Measurements from ENCODE around the gene BBS2.
"Not testable (repeated sequence)": the region's sequence is repeated elsewhere in the genome, so short reads cannot be mapped to it uniquely, and the experiment has no call there.

Gene BBS2

DNA sequence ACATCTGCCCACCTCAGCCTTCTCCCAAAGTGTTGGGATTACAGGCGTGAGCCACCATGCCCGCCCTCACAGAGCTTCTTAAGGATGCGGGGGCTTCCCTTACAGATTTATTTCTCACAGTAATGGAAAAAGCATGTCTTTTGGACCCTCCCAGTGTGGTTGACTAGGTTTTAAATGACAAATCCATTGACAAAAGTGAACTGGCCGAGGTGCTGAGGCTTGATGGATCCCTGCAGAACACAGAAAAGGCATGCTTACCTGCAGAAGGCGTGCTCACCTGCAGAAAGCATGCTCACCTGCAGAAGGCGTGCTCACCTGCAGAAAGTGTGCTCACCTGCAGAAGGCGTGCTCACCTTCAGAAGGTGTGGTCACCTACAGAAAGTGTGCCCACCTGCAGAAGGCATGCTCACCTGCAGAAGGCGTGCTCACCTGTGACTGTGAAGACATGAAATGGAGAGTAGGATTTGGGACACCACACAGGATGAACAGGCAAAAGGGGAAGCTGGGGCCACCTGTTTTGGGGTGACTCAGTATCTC is 15.1 kb upstream of the BBS2 start:
- no peak for DNase-seq
- intact Hi-C loops (cut with DNase I): no loop called here

DNA sequence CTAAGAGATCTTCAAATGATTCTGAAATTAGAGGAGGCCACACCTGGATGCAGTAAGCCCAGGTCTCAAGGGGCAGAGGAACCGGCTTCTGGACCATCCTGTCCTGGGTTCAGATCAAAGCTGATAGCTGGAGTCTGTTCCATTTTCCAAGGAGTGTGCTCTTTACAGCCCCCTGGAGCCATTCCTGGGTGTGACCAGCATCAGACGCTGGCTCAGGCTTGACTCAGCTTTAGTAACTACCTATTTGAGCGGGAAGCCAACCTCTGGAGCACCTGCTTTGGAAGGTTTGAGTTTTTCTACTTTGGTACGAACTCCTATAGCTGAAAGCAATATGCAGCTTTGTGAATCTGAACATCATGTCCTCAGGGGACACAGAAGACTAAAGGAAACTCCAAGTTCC is 12.9 kb upstream of the BBS2 start:
- intact Hi-C loops (cut with DNase I): no loop called here
- DNase-seq: no peak

DNA sequence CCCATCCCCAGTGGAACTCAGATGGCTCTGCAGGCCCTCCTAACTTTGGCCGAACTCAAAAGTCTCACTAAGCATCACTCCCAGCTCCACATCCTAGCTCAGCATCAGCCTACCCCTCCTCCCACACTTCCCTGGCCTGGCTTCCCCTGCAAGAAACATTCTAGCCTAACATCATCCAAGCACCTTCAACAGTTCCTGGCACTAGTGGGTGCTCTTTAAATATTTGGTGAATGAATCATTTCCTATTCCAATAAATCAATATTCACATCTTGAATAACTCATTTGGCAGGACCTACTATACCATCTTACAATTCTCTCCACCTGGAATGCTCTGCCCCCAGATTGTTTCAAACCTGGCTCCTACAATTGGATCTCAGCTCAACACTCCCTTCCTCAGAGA is 11.0 kb upstream of the BBS2 start:
- intact Hi-C loops (cut with DNase I): no loop called here
- peak in 1 of 42 donors; percentile 3 for DNase-seq

DNA sequence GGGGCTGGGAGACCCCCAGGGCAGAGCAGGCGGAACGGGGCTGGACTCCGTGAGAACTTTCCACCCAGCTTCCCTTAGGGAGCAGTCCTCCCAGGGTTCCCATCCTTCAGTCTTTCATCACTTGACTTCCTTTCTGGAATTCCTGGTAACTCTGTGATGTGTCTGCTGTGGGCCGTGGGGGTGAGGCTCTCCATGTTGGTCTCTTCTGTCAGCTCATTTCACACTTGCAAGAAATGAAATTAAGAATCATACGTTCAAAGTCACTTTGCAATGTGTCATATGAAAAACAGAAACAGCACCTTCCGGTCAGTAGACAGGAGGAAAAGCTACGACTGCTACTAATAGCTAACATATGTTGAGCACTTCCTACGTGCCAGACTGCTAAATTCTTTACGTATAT is 5.4 kb upstream of the BBS2 start:
- DNase-seq: peak in 1 of 42 donors; percentile 4
- intact Hi-C loops (cut with DNase I): no loop called here

- no peak for DNase-seq
- intact Hi-C loops (cut with DNase I): loop anchor here (5.0 kb wide), 1 partner anchor 72 kb away; no protein-coding TSS in a partner anchor
Observed at GRCh38 chr16:56520251-56520577, 390 bp upstream of the BBS2 start.

- peak in 12 of 42 donors; percentile 16 to 69 (median 34) for DNase-seq
- intact Hi-C loops (cut with DNase I): loop anchor here (5.0 kb wide), 1 partner anchor 84 kb away; no protein-coding TSS in a partner anchor
Observed at GRCh38 chr16:56518425-56518824, 1.4 kb downstream of the BBS2 start.

DNA sequence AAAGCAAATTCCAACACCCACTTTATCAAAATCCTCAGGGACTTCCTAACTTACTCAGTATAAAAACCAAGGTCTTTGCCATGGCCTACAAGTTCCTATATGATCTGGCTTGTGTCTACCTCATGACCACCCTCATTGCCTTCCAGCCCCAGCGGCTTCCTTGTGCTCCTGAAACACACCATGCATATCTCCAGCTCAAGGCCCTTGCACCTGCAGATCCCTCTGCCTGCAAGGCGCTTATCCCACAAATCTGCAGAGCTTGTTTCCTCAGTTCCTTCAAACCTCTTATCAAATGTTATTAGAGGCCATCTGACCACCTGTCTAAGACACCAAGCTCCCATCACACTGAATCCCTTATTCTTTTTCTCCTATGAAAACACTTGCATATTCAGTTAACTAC is 2.6 kb downstream of the BBS2 start:
- peak in 9 of 42 donors; percentile 18 to 60 (median 34) for DNase-seq
- intact Hi-C loops (cut with DNase I): loop anchor here (5.0 kb wide), 1 partner anchor 85 kb away; no protein-coding TSS in a partner anchor

- DNase-seq: peak in 6 of 42 donors; percentile 25 to 63 (median 32)
- intact Hi-C loops (cut with DNase I): loop anchor here (5.0 kb wide), 1 partner anchor 87 kb away; no protein-coding TSS in a partner anchor
Observed at GRCh38 chr16:56515665-56516064, 4.2 kb downstream of the BBS2 start.

DNA sequence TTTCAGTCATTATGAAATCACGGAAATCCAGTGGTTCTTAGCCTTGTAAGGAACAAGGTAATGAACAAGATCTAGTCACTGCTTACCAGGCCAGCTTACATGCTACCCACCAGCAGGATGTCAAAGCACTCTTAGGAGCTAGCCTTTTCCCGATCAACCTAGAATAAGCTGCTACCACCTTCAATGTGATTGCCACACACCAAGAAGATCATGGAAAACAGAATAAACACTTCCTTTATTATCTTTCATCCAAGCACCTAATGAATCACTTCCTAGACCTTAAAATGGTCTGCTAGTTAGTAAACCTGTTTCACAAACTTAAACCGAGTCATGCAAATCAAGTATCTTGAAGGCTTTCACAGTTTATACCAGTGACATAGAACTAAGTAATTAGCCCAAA is 5.0 kb downstream of the BBS2 start:
- no peak for DNase-seq
- intact Hi-C loops (cut with DNase I): loop anchor here (5.0 kb wide), 3 partner anchors 72 to 187 kb away; partner anchors contain the start of gene MT3

DNA sequence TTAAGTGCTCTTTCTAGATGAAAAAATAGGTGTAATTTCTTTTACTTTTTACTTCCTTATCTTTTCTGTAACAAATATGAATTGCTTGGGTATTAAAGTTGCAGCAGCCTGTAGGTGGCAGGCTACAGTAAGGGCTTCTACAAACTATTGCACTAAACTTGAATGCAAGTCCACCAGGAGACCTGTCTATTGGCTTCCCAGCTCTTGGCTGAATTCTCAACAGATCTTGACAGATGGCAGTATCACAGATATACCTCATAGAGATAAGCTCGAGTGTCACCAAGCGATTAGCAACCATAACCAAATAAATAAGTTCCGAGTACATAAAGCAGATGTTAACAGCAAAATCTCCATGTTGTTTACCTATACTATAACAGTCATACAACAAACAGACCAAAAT is 5.9 kb downstream of the BBS2 start:
- intact Hi-C loops (cut with DNase I): loop anchor here (5.0 kb wide), 2 partner anchors 73 to 188 kb away; partner anchors contain the start of gene MT3
- peak in 40 of 42 donors; percentile 11 to 87 (median 68) for DNase-seq

GRCh38 chr16:56513091-56513490 is 6.7 kb downstream of the BBS2 start:
- DNase-seq: no peak
- intact Hi-C loops (cut with DNase I): loop anchor here (5.0 kb wide), 2 partner anchors 74 to 189 kb away; partner anchors contain the start of gene MT3

DNA sequence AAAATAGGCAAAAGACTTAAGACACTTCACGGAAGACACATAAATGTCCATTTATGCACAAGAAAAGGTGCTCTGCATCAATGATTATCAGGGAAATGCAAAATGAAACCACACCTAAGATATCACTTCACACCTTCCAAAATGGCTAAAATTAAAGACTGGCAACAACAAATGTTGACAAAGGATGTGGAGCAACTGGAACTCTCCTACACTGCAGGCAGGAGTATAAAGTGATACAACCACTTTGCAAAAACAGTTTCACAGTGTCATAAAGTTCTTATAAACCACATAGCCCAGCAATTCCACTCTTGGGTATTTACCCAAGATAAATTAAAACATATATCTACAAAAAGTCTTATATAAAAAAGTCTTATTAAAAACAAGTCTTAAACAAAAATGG is 7.8 kb downstream of the BBS2 start:
- intact Hi-C loops (cut with DNase I): loop anchor here (5.0 kb wide), 2 partner anchors 75 to 190 kb away; partner anchors contain the start of gene MT3
- no peak for DNase-seq

DNA sequence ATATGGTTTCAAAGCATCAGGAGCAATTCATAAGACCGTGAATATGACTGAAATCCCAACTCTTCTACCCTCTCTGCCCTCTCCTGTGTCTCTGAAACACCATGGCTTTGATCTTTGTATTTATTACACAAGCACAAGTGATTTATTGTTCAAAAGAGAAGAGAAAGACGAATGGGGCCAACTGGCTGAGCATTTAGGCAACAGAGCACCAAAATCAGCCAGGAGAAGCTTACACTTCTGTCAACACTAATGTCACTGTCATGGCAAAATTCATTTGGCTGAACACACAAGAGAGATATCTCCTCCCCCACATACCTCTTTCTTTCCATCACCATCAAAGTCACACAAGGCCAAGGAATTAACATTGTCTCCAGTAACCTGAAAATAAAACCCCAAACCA is 9.3 kb downstream of the BBS2 start:
- DNase-seq: peak in 3 of 42 donors; percentile 22 to 32 (median 25)
- intact Hi-C loops (cut with DNase I): loop anchor here (5.0 kb wide), 2 partner anchors 77 to 192 kb away; partner anchors contain the start of gene MT3

DNA sequence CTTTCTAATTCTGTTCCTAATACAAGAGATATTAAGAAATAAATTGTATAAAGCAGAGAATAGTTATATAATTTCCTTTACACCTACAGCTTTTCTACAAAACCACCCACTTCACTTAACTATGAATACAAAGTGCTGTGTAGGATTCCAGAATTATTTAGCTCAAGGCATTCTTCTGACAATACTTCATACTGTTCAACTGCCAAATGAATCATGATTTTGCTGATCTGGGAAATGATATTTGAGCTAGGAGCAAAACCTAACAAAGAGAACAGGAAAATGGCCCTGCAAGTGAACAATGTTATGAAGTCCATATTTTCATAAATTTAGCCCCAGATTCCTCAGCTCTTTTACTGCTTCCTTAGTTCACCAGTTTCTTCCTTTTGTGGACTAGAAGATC is 12.9 kb downstream of the BBS2 start:
- DNase-seq: no peak
- intact Hi-C loops (cut with DNase I): no loop called here

DNA sequence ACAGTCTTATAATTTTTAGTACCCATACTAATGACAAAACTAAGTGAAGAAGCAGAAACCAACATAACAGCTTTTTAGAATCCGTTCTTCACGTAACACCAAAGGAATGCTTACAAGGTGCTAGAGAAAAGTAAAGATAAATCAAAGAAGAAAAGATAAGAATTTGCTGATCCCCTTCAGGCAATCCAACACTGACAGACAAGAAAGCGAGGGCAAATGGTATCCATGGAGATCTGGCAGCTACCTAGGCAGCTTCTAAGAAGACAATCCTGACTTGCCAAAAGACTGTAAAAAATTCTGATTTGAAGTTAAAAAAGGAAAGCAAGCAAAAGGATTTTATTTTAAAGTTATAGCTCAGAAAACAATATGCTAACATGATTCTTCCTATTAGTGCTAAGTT is 14.6 kb downstream of the BBS2 start:
- intact Hi-C loops (cut with DNase I): no loop called here
- peak in 5 of 42 donors; percentile 18 to 59 (median 35) for DNase-seq

DNA sequence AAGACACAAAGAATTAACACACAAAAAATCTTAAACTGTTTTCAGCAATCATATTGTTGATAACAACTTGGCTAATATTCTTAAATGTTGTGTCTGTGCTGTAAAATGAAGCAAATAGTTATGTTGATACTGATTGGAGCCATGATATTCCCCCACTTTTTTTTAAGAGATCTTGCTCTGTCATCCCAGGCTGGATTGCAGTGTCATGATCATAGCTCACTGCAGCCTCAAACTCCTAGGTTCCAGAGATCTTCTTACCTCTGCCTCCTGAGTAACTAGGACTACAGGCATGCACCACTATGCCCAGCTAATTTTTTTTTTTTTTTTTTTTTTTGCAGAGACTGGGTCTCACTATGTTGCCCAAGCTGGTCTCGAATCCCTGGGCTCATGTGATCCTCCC is 26.0 kb downstream of the BBS2 start:
- no peak for DNase-seq
- intact Hi-C loops (cut with DNase I): no loop called here

DNA sequence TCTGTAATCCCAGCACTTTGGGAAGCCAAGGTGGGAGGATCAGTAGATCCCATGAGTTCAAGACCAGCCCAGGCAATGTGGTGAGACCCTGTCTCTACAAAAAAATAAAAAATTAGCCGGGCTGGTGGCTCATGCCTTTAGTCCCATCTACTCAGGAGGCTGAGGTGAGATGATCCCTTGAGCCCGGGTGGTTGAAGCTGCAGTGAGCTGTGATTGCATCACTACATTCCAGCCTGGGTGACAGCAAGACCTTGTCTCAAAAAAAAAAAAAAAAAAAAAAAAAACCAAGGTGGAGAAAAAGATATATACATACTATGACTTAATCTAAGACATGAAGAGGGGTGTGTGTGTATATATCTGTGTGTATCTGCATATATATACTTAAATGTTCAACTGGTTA is 26.7 kb downstream of the BBS2 start:
- intact Hi-C loops (cut with DNase I): no loop called here
- DNase-seq: no peak

DNA sequence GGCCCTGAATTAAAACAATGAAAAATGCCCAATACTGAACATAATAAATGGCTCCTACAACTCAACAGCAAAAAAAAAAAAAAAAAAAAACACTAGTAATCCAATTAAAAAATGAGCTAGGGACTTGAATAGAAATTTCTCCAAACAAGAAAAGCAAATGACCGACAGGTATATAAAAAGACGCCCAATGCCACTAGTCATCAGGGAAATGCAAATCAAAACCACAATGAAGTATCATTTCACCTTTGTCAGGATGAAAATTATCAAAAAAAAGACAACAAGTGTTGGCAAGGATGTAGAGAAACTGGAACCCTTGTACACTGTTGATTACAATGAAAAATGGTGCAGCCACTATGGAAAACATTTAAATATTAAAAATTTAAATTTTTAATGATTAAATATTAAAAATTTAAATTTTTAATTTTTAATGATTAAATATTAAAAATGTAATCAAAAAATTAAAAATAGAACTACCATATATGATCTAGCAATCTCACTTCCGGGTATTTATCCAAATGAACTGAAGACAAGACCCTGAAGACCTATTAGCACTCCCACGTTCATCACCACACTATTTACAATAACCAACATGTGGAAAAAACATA is 28.1 kb downstream of the BBS2 start:
- intact Hi-C loops (cut with DNase I): no loop called here
- no peak for DNase-seq

DNA sequence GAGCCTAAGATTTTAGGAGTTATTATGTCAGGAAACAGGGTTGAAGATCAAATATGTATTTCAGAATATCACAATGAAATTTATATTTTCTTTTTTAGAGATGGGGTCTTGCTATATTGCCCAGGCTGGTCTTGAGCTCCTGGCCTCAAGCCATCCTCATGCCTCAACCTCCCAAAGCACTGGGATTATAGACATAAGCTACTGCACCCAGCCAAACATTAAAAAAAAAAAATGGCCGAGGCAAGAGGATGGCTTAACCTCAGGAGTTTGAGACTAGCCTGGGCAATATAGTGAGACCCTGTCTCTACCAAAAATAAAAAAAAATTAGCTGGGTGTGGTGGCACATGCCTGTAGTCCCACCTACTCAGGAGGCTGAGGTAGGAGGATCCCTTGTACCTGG is 31.0 kb downstream of the BBS2 start:
- DNase-seq; intact Hi-C loops (cut with DNase I): not testable (repeated sequence)

DNA sequence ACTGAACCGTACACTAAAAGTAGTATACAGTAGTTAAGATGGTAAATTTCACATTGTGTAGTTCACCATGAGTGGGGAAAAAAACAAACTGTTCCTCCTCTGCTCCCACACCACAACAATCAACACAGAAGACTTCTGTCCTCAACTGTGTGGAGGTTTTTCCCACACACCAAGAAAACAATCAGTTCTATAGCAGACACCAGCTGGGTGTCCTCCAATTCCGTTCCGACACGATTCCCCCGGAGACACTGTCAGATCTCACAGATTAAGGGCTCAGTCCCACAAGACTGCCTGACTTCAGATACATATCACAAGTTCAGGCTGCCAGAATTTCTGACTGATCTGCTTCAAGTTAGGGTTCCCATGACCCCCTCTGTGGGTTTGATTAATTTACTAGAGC is 31.8 kb downstream of the BBS2 start:
- peak in 36 of 42 donors; percentile 21 to 83 (median 56) for DNase-seq
- intact Hi-C loops (cut with DNase I): no loop called here

DNA sequence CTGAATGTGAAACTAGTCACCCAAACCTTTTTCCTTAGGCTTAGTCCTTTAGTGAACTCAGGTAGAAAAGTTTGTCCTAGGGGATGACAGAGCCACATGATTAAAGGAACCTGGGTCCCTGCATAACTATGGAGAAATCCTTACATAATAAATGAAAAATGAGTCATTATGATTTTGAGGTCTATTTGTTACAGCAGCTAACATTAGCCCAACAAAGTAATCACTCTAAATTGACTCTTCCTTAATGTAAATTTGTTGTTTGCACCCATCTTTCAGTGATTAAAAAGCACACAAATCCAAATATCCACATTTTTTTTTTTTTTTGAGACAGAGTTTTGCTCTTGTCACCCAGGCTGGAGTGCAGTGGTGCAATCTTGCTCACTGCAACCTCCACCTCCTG is 36.4 kb downstream of the BBS2 start:
- intact Hi-C loops (cut with DNase I): no loop called here
- DNase-seq: no peak

Measured in head of caudate nucleus (tissue), 42 donors.